HepG2 (cell line): ENCODE data around the gene C2orf92.

Source experiments
- ELF1 ChIP-seq: sonication (generic); formaldehyde crosslinking; IDR thresholded peaks from 2 replicates; pipeline ENCODE4 v1.4.0; 2020; ENCODE audit warnings: missing genetic modification reagents
- ETV6 ChIP-seq: sonication (generic); formaldehyde crosslinking; conservative IDR thresholded peaks from 2 replicates; pipeline ENCODE4 v1.4.0; 2020; ENCODE audit warnings: missing genetic modification reagents
- EZH2 ChIP-seq: conservative IDR thresholded peaks from 2 replicates; pipeline ENCODE4 v1.6.1; 2012; ENCODE audit warnings: mild to moderate bottlenecking, low read depth, low read length, moderate library complexity
- GABPA ChIP-seq, 2 experiments: IDR thresholded peaks; 2 replicates each; pipeline ENCODE4 v1.6.1; 2011 to 2016; ENCODE audit warnings: low read depth in 2 of 2, low read length in 1 of 2, missing biosample characterization in 1 of 2, missing genetic modification characterization in 1 of 2
- MATR3 ChIP-seq: sonication (generic); formaldehyde crosslinking; IDR thresholded peaks from 2 replicates; pipeline ENCODE4 v1.4.0; 2020; ENCODE audit warnings: missing genetic modification reagents
- MYC ChIP-seq: sonication (generic); formaldehyde crosslinking; IDR thresholded peaks from 2 replicates; pipeline ENCODE4 v1.9.0; 2021; ENCODE audit warnings: missing genetic modification reagents, borderline replicate concordance
- SIN3A ChIP-seq: IDR thresholded peaks from 2 replicates; pipeline ENCODE4 v1.6.1; 2011; ENCODE audit warnings: low read depth, mild to moderate bottlenecking, control low read depth, low read length, borderline replicate concordance
- ZNF329 ChIP-seq: sonication (generic); formaldehyde crosslinking; IDR thresholded peaks from 2 replicates; pipeline ENCODE4 v1.9.0; 2021; ENCODE audit warnings: low read depth, mild to moderate bottlenecking, missing genetic modification reagents
- ZNF501 ChIP-seq: sonication (generic); formaldehyde crosslinking; IDR thresholded peaks from 2 replicates; pipeline ENCODE4 v1.5.1; 2020; ENCODE audit warnings: mild to moderate bottlenecking, moderate library complexity, missing genetic modification reagents
- TF ChIP-seq, protein P1 (sequence below): sonication (generic); formaldehyde crosslinking; conservative IDR thresholded peaks from 2 replicates; pipeline ENCODE4 v1.8.1; 2023; ENCODE audit warnings: missing genetic modification reagents
- TF ChIP-seq, protein P2 (sequence below): sonication (generic); formaldehyde crosslinking; IDR thresholded peaks from 2 replicates; pipeline ENCODE4 v1.5.1; 2020; ENCODE audit warnings: missing genetic modification reagents, mild to moderate bottlenecking, borderline replicate concordance
- TF ChIP-seq, protein P3 (sequence below): sonication (generic); formaldehyde crosslinking; IDR thresholded peaks from 2 replicates; pipeline ENCODE4 v1.5.0; 2020; ENCODE audit warnings: mild to moderate bottlenecking, missing genetic modification reagents, moderate library complexity
- TF ChIP-seq, protein P4 (sequence below): IDR thresholded peaks from 2 replicates; pipeline ENCODE4 v1.6.1; 2012; ENCODE audit warnings: low read depth, low read length, improper control_type of control experiment
- TF ChIP-seq, protein P5 (sequence below): sonication (generic); formaldehyde crosslinking; IDR thresholded peaks from 2 replicates; pipeline ENCODE4 v1.4.0; 2020; ENCODE audit warnings: missing genetic modification reagents, borderline replicate concordance

DNA sequence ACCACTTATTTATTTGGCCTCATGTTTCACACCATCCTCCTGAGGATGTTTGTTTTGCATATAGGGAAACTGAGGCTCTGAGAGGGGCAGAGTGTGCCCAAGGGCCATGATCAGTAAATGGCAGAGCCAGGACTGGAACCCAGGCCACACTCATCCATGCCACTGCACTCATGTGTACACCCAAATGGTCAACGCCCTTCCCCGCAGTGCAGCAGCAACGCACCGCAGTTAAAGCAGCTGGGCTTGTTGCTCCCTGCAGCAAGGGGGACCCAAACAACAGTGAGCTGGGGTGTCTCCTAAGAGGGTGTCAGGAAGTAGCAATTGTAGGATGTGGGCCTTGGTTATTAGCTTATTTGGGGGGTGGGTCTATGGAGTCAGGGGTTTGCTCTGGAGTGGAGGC lies 80.5 kb downstream of the C2orf92 start:
- TF ChIP-seq GABPA (IDR thresholded peaks at IDR 0.05; ENCODE audit: low read depth, low read length) (no peak), GABPA (CRISPR knock-in tag; IDR thresholded peaks at IDR 0.05; ENCODE audit: low read depth) (no peak), ELF1 (CRISPR knock-in tag) (no peak), SIN3A (no peak), ETV6 (no peak), MYC (no peak), ZNF501 (CRISPR knock-in tag) (no peak), EZH2 (no peak), ZNF329 (CRISPR knock-in tag) (no peak), MATR3 (CRISPR knock-in tag) (no peak)
- TF ChIP-seq, protein P1, sequence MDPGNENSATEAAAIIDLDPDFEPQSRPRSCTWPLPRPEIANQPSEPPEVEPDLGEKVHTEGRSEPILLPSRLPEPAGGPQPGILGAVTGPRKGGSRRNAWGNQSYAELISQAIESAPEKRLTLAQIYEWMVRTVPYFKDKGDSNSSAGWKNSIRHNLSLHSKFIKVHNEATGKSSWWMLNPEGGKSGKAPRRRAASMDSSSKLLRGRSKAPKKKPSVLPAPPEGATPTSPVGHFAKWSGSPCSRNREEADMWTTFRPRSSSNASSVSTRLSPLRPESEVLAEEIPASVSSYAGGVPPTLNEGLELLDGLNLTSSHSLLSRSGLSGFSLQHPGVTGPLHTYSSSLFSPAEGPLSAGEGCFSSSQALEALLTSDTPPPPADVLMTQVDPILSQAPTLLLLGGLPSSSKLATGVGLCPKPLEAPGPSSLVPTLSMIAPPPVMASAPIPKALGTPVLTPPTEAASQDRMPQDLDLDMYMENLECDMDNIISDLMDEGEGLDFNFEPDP, result no peak
- TF ChIP-seq, protein P2, sequence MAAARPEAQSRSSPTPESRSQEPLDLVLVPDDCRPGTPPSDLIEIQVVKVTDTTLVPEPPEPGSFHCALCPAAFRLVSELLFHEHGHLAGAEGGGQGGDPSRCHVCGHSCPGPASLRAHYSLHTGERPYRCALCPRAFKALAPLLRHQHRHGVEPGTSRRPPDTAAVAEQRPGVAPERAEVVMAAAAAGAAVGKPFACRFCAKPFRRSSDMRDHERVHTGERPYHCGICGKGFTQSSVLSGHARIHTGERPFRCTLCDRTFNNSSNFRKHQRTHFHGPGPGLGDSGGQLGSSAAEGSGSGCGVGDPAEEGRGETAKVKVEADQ (CRISPR knock-in tag), result no peak
- TF ChIP-seq, protein P3, sequence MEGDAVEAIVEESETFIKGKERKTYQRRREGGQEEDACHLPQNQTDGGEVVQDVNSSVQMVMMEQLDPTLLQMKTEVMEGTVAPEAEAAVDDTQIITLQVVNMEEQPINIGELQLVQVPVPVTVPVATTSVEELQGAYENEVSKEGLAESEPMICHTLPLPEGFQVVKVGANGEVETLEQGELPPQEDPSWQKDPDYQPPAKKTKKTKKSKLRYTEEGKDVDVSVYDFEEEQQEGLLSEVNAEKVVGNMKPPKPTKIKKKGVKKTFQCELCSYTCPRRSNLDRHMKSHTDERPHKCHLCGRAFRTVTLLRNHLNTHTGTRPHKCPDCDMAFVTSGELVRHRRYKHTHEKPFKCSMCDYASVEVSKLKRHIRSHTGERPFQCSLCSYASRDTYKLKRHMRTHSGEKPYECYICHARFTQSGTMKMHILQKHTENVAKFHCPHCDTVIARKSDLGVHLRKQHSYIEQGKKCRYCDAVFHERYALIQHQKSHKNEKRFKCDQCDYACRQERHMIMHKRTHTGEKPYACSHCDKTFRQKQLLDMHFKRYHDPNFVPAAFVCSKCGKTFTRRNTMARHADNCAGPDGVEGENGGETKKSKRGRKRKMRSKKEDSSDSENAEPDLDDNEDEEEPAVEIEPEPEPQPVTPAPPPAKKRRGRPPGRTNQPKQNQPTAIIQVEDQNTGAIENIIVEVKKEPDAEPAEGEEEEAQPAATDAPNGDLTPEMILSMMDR (CRISPR knock-in tag), result no peak
- TF ChIP-seq, protein P4, sequence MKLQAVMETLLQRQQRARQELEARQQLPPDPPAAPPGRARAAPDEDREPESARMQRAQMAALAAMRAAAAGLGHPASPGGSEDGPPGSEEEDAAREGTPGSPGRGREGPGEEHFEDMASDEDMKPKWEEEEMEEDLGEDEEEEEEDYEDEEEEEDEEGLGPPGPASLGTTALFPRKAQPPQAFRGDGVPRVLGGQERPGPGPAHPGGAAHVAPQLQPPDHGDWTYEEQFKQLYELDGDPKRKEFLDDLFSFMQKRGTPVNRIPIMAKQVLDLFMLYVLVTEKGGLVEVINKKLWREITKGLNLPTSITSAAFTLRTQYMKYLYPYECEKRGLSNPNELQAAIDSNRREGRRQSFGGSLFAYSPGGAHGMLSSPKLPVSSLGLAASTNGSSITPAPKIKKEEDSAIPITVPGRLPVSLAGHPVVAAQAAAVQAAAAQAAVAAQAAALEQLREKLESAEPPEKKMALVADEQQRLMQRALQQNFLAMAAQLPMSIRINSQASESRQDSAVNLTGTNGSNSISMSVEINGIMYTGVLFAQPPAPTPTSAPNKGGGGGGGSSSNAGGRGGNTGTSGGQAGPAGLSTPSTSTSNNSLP, result no peak
- TF ChIP-seq, protein P5, sequence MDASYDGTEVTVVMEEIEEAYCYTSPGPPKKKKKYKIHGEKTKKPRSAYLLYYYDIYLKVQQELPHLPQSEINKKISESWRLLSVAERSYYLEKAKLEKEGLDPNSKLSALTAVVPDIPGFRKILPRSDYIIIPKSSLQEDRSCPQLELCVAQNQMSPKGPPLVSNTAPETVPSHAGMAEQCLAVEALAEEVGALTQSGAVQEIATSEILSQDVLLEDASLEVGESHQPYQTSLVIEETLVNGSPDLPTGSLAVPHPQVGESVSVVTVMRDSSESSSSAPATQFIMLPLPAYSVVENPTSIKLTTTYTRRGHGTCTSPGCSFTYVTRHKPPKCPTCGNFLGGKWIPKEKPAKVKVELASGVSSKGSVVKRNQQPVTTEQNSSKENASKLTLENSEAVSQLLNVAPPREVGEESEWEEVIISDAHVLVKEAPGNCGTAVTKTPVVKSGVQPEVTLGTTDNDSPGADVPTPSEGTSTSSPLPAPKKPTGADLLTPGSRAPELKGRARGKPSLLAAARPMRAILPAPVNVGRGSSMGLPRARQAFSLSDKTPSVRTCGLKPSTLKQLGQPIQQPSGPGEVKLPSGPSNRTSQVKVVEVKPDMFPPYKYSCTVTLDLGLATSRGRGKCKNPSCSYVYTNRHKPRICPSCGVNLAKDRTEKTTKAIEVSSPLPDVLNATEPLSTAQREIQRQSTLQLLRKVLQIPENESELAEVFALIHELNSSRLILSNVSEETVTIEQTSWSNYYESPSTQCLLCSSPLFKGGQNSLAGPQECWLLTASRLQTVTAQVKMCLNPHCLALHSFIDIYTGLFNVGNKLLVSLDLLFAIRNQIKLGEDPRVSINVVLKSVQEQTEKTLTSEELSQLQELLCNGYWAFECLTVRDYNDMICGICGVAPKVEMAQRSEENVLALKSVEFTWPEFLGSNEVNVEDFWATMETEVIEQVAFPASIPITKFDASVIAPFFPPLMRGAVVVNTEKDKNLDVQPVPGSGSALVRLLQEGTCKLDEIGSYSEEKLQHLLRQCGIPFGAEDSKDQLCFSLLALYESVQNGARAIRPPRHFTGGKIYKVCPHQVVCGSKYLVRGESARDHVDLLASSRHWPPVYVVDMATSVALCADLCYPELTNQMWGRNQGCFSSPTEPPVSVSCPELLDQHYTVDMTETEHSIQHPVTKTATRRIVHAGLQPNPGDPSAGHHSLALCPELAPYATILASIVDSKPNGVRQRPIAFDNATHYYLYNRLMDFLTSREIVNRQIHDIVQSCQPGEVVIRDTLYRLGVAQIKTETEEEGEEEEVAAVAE (CRISPR knock-in tag), result no peak
